ENCODE measurements around the gene COL6A1.
"Not testable (repeated sequence)": the region's sequence is repeated elsewhere in the genome, so short reads cannot be mapped to it uniquely, and the experiment has no call there.

- TF ChIP-seq, protein P1, sequence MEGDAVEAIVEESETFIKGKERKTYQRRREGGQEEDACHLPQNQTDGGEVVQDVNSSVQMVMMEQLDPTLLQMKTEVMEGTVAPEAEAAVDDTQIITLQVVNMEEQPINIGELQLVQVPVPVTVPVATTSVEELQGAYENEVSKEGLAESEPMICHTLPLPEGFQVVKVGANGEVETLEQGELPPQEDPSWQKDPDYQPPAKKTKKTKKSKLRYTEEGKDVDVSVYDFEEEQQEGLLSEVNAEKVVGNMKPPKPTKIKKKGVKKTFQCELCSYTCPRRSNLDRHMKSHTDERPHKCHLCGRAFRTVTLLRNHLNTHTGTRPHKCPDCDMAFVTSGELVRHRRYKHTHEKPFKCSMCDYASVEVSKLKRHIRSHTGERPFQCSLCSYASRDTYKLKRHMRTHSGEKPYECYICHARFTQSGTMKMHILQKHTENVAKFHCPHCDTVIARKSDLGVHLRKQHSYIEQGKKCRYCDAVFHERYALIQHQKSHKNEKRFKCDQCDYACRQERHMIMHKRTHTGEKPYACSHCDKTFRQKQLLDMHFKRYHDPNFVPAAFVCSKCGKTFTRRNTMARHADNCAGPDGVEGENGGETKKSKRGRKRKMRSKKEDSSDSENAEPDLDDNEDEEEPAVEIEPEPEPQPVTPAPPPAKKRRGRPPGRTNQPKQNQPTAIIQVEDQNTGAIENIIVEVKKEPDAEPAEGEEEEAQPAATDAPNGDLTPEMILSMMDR (IDR thresholded peaks at IDR 0.05) = not testable (repeated sequence)
- TF ChIP-seq ZFX (IDR thresholded peaks at IDR 0.05; ENCODE audit: borderline replicate concordance) = not testable (repeated sequence)
Observed at GRCh38 chr21:46046906-46047305, 65.3 kb downstream of the COL6A1 start.

All from 22Rv1 (cell line).